Spleen (tissue), 7 donors: Measurements from ENCODE around the gene RSL1D1.

ENCODE experiments used
- CTCF ChIP-seq, 11 experiments: fragments of 200-600 bp in 7 of 11; fragments of 450-650 bp in 4 of 11; sonication (generic) in 4 of 11; IDR thresholded peaks in 8 of 11; conservative IDR thresholded peaks in 3 of 11; 1 replicate in 7 of 11; 2 replicates in 4 of 11; pipeline versions ENCODE4 v1.4.0 to v1.8.0; 2016 to 2021; ENCODE audit warnings: antibody characterized with exemption in 11 of 11, inconsistent platforms in 4 of 11, mild to moderate bottlenecking in 1 of 11
- POLR2A ChIP-seq, 3 donors: fragments of 450-650 bp; IDR thresholded peaks; one replicate each; pipeline ENCODE4 v1.5.1; 2017; ENCODE audit warnings: antibody characterized with exemption in 3 of 3, mild to moderate bottlenecking in 1 of 3
- donor health status: DM: no; HTN: no; CAD: no; lungs with moderate emphysema.
- donor health status: DM: no; HTN: no; CAD: no.
- donor health status: DM: no; HTN: no; CAD: no.

- TF ChIP-seq POLR2A (IDR thresholded peaks at IDR 0.05) (no peak), CTCF (IDR thresholded peaks at IDR 0.05 in 8 of 11, conservative IDR thresholded peaks at IDR 0.05 in 3 of 11) (no peak)
Observed at GRCh38 chr16:11868412-11868980, 17.2 kb upstream of the RSL1D1 start.
